Keratinocyte (primary cell): ENCODE data around the gene RGS18.

ENCODE experiments used
- CTCF ChIP-seq, 3 experiments: IDR thresholded peaks in 1 of 3; conservative IDR thresholded peaks in 1 of 3; optimal IDR thresholded peaks in 1 of 3; 2 replicates in 2 of 3; 3 replicates in 1 of 3; pipeline versions ENCODE3 to v1.5.1; 2011; ENCODE audit warnings: low read length in 3 of 3, mild to moderate bottlenecking in 3 of 3, moderate library complexity in 2 of 3, control low read depth in 1 of 3, inconsistent platforms in 1 of 3; ENCODE audit not compliant: insufficient read depth in 2 of 3; ENCODE audit errors: extremely low read depth in 1 of 3
- EZH2 ChIP-seq: IDR thresholded peaks from one replicate; pipeline ENCODE4 v1.6.1; 2012; ENCODE audit warnings: inconsistent platforms, mild to moderate bottlenecking, low read length, moderate library complexity

- TF ChIP-seq CTCF (optimal IDR thresholded peaks at IDR 0.05 in 1 of 3, IDR thresholded peaks at IDR 0.05 in 1 of 3, conservative IDR thresholded peaks at IDR 0.05 in 1 of 3; ENCODE audit: extremely low read depth in 1 of 3, insufficient read depth in 2 of 3, low read length in 3 of 3): no peak
- TF ChIP-seq EZH2: no peak
These were observed 69.1 kb downstream of the RGS18 start for GRCh38 chr1:192227330-192227729.
